ENCODE results near the gene OTOP3.

Gene OTOP3

GRCh38 chr17:74939534-74939933 is 3.8 kb downstream of the OTOP3 start:
- DNase-seq (ENCODE audit: low read depth in 2 of 2): no peak

GRCh38 chr17:74941128-74941725 is 5.5 kb downstream of the OTOP3 start:
- no peak for DNase-seq (ENCODE audit: low read depth in 2 of 2)

DNA sequence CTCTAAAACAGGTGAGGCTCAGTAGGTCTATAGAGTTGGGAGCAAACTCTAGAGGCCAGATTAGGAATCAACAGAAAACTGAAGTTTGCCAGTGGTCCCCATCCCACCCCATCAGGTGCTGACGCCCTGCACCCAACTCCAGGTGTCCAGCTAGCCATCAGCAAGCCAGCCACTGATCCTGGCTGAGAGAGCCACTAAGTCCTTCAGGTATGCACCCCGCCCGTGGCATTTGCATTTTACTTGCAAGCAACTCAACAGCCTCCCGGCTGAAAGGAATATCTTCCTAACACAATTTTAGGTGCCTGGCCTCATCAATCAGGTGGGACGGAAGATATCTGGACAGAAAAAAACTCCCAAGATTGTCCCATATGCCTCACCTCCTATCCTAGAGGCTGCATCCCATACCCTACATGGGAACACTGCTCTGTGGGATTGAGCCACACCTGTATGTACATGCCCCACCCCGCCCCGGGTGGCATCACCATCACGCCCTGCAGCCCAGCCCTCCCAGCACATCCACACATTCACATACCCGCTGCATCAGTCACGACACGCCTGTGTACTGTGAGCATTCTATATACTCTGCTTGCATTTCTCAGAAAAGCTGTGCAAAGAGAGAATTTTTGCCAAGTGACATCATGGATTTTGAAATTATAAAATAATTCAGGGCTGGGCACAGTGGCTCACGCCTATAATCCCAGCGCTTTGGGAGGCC is 8.3 kb downstream of the OTOP3 start:
- no peak for DNase-seq (ENCODE audit: low read depth in 2 of 2)

- DNase-seq (ENCODE audit: low read depth in 2 of 2): no peak
These were observed 9.8 kb downstream of the OTOP3 start for GRCh38 chr17:74945543-74945942.

GRCh38 chr17:74946641-74947040 is 10.9 kb downstream of the OTOP3 start:
- DNase-seq (ENCODE audit: low read depth in 2 of 2): no peak

GRCh38 chr17:74947041-74947754 is 11.5 kb downstream of the OTOP3 start:
- DNase-seq (ENCODE audit: low read depth in 2 of 2): no peak

- DNase-seq (ENCODE audit: low read depth in 2 of 2): no peak
These were observed 13.9 kb downstream of the OTOP3 start for GRCh38 chr17:74949455-74950115.

DNA sequence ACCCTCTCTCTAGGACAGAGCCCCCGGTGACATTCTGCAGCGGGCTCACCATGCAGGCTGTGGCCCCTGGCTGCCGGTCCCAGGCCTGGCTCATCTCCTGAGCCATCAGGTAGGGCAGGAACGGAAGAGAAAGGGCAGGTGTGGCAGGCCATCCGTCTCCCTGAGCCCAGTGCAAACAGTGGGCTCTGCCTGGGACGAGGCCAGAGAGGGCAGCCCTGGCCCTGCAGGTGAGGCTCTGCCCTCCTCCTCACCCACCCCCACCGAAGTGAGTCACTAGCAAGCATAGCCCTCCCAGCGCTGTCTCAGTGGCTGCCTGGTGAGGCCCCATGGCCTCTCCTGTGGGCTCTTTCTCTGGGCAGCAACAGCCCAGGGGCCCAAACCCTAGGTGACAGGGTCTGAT is 14.5 kb downstream of the OTOP3 start:
- DNase-seq (ENCODE audit: low read depth in 2 of 2): no peak

GRCh38 chr17:74951065-74951464 is 15.4 kb downstream of the OTOP3 start:
- DNase-seq (ENCODE audit: low read depth in 2 of 2): no peak

- DNase-seq (ENCODE audit: low read depth in 2 of 2): no peak
These were observed 16.2 kb downstream of the OTOP3 start for GRCh38 chr17:74951680-74952421.

DNA sequence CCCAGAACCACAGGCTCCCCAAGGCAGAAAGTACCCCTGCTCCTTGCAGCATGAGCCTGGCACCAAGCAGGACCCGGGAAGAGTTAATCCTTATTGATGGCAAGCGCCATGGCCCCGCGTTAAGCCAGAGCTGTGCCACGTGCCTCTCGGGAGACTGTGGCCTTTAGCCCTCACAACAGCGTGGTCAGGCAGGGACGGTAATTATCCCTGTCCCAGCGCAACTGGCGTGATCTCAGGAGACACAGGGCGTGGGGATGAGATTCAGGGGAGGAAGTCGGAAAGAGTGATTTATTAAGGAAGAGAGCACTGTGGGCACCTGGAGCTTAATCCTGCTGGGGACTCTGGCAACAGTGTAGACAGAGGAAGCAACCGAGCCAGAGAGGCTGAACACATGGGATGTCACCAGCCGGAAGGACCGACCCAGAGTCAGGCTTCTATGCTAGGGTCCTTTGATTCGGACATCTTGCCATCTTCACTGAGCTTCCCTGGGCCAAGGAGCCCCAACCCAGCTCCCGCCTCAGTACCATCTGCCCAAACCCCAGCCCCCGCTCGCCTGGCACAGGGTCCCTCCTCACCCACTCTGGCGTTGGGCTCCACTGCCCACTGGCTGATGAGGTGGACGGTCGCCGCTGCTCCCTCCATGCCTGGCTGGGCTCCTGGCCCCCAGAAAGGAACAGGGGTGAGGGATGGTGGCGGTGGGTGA is 16.9 kb downstream of the OTOP3 start:
- DNase-seq (ENCODE audit: low read depth in 2 of 2): no peak

DNA sequence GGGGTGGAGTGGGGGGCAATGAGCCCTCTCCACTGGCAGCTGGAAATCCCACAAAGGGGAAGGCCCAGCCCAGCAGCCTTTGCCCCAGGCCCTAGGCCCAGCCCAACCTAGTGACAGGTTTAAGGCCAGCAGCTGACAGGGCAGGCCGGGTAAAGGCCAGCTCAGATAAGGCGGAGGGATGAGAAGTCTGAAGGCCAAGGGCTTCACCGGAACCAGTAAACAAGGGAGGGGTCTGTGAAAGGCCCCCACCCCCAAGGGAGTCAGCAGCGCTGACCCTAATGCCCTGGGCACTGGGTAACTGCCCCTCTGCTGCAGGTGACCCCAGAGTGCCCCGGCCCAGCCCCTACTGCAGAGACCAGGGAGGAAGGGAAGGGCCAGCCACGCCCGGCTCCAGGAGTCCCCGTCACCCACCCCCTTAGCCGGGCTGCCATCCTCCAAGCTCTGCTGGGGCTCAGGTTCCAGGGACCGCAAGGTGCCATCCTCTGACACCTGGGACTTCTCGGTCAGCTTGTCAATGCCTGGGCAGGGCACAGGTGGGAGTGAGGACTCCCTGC is 17.5 kb downstream of the OTOP3 start:
- DNase-seq (ENCODE audit: low read depth in 2 of 2): no peak

- no peak for DNase-seq (ENCODE audit: low read depth in 2 of 2)
These were observed 18.4 kb downstream of the OTOP3 start for GRCh38 chr17:74954115-74954514.

DNA sequence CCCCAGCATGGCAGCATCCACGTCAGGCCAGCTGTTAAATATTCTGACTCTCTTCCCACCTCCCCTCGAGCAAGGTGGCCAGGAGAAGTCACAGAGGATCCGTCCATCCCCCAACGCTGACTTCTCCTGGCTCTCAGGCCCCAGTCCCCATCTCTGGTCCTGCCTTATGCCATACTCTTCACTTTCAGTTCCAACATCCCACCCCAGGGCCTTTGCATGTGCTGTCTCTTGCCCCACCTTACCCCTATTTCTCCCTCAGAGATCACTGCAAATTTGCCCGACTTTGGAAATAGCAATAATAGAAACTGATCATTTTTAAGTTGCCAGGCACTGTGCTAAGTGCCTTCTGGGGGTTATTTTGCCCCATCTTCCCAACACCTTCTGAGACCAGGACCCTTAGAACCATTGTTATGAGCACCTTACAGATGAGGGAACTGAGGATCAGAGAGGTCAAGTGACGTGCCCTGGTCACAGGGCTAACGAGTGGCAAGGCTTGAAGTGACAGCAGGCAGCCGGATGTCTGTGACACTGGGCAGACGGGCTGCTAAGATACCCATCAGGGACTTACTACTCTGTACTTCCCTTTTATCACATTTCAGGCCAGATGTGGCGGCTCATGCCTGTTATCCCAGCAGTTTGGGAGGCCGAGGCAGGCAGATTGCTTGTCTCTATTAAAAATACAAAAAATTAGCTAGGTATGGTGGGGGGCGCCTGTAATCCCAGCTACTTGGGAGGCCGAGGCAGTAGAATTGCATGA is 19.1 kb downstream of the OTOP3 start:
- no peak for DNase-seq (ENCODE audit: low read depth in 2 of 2)

GRCh38 chr17:74956093-74956492 is 20.4 kb downstream of the OTOP3 start:
- no peak for DNase-seq (ENCODE audit: low read depth in 2 of 2)

DNA sequence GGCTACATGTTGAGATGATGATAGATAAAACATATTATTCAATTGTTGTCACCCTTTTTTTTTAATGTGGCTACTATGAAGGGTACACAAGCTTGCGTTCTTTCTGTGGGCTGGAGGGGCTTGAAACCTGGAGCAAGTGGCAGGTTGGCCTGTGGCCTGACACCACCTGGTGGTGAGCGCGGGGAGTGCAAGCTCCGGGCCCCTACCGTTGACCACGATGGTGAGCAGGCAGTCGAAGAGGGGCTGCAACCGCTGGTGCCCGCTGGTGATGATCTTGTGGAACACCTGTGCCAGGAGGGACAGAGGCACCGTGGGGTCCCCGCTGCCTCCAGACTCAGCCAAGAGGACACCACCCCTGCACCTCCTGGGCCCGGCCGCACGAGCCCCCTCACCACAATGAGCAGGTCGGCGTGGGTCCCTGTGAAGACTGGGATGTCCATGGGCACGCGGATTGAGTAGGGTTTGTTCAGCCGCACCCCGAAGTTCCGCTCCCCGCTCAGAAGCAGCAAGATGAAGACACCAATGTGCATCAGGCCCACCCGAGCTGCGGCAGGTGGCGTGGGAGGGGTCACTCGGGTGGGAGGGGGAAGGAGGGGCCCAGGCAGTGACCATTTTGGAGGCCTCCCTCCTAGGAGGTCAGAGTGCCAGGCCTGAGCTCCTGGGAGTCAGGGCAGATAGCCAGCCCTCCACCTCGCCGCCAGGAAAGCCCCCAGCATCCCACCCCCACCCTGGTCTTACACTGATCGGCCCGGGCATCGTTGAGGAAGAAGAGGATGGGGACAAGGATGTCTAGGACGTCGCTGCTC is 22.4 kb downstream of the OTOP3 start:
- DNase-seq (ENCODE audit: low read depth in 2 of 2): peak; percentile 63 to 64

- no peak for DNase-seq (ENCODE audit: low read depth in 2 of 2)
These were observed 24.3 kb downstream of the OTOP3 start for GRCh38 chr17:74959826-74960515.

DNA sequence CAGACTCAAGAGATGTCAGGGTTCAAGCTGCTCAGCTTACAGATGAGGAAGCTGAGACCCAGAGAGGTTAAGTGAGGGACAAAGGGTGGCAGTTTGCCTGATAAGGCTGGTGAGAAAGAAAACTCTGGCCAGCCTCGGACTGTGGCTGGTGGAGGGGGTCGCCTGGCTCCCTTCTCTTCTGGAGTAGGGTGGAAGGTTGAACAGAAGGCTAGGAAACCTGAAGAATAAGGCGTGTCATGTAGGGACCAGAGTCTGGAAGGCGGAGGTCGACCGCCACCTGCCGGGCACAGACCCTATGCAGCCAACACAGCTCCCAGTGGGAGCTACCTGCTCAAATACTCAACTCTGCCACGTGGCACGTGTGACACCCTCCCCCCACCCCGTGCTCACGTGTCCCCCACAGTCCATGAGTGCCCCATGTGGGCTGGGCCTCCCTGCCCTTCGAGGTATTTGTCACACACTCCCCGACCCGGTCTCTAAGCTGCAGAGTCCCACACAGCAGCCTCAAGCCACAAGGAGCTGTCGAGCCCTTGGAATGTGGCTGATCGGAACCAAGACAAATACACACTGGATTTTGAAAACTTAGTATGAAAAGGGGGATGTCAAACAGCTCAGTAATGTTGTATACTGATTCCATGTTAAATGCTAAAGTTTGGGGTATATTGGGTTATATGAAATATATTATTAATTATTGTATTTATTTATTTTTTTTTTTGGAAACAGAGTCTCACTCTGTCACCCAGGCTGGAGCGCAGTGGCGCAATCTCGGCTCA is 25.1 kb downstream of the OTOP3 start:
- no peak for DNase-seq (ENCODE audit: low read depth in 2 of 2)

Data from stimulated activated CD8-positive, alpha-beta memory T cell treated with anti-CD3 and anti-CD28 coated beads, Interleukin-2, amount 100 ng/mL, for 1 hour (primary cell).